Activated CD4-positive, CD25-positive, alpha-beta regulatory T cell (primary cell): Measurements from ENCODE around the gene PARN.
"Not testable (repeated sequence)": the region's sequence is repeated elsewhere in the genome, so short reads cannot be mapped to it uniquely, and the experiment has no call there.

Experiments used
- DNase-seq, 4 experiments: peaks; one replicate each; lab custom pipeline; 2025; lab: John Stamatoyannopoulos, UW

The PARN gene

GRCh38 chr16:14437426-14437825 is 192.6 kb downstream of the PARN start:
- DNase-seq = no peak

GRCh38 chr16:14436401-14436955 is 193.6 kb downstream of the PARN start:
- no peak for DNase-seq

- DNase-seq = no peak
Measured at GRCh38 chr16:14434860-14435259, 195.2 kb downstream of the PARN start.

- not testable (repeated sequence) for DNase-seq
Measured at GRCh38 chr16:14428971-14429637, 201.0 kb downstream of the PARN start.

- DNase-seq = no peak
Measured at GRCh38 chr16:14428043-14428442, 202.0 kb downstream of the PARN start.

DNA sequence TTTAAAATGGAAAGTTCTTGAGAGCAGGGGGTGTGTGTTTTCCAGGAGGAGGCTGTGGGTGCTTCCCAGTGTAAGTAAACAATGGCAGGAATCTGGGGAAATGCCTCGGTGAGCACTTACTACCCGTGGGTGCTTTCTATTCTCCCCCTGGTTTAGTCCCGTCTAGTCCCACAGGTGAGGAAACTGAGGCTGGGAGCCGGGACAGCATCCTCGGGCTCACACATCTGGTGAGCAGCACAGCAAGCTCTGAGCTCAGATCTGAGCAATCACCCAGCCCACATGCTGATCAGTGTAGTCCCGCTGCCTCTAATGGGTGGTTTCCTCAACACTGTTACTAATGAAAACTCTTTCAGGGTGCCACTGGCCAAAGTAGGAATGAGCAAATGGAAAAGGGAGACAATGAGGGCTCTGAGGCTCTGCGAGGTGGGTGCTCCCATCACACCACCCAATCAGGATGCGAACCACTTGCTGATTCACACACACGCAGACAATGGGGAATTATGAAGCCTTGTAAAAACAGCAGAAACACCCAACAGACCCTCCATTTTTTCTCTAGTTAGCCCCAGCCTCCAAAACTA is 202.6 kb downstream of the PARN start:
- no peak for DNase-seq

- no peak for DNase-seq
Measured at GRCh38 chr16:14424595-14424994, 205.5 kb downstream of the PARN start.

- DNase-seq = no peak
Measured at GRCh38 chr16:14423344-14423743, 206.7 kb downstream of the PARN start.

DNA sequence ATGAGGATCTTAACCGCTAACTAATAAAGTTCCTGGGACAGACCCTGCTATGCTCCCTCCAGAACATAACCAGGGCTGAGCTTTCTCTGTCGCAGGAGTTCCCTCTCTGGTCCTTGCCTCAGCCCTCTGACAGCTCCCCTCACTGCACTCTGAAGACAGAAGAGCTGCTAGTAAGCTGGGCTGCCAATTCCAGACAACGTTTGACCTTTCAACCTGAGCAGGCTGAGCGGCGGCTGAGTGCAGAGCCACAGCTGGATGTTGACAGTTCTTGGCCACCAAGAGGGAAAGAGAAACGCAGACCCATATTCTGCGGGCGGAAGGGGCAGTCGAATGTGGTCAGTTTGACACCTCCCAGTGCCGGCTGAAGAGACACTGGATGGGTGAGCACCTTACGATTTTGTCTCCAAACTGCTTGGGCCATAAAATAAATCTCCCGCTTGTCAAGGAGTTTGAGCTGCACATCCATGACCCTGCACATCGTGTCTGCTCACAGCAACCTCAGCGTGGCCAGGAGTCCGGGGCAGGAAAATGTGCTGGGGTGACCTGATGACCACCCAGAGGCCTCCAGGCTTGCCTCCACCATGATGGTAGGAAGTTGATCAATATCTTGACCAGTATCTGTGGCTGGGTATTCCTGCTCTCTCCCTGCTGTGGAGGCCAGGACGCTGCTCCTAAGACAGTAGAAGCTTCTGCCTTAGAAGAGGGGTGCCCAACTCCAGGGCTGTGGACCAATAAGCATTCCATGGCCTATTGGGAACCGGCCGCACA is 209.2 kb downstream of the PARN start:
- no peak for DNase-seq

GRCh38 chr16:14420243-14420642 is 209.8 kb downstream of the PARN start:
- not testable (repeated sequence) for DNase-seq

DNA sequence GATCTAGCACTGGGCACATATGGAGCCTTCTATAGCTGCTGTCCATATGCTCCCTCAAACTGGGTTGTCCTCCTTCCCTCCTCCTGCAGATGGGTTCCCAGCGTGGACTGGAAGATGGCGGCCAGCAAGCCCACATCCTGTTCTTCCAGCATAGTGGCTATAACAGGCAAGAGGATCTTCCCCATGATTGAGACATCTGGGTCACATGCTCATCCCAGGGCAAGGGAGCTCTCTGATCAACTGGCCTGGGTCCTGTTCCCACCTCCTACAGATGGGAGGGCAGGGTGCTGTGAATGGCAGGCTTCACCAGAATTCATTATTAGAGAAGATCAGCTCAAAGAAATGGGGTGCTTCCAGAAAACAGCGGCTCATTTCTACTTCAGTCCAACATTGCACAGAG is 210.2 kb downstream of the PARN start:
- no peak for DNase-seq

GRCh38 chr16:14418795-14419225 is 211.2 kb downstream of the PARN start:
- DNase-seq = no peak

DNA sequence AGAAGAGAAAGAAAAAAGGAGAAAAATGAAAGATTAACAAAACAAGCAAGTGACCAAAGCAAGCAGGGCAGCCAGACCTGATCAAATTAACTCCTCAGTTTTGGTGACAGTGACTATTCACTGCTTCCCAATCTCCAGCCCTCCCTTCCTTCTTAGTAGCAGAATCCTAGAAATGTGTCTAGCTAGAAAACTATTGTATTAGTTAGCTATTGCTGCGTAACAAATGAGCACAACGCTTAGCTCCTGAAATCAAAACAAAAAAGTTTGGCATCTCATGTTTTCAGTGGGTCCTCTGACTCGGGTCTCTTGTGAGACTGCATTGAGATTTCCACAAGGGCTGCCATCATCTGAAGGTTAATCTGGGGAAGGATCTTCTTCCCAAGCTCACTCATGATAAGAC is 213.9 kb downstream of the PARN start:
- no peak for DNase-seq

GRCh38 chr16:14415291-14415690 is 214.8 kb downstream of the PARN start:
- no peak for DNase-seq

- DNase-seq = no peak
Measured at GRCh38 chr16:14409563-14409962, 220.5 kb downstream of the PARN start.

- no peak for DNase-seq
Measured at GRCh38 chr16:14407786-14408399, 222.2 kb downstream of the PARN start.

DNA sequence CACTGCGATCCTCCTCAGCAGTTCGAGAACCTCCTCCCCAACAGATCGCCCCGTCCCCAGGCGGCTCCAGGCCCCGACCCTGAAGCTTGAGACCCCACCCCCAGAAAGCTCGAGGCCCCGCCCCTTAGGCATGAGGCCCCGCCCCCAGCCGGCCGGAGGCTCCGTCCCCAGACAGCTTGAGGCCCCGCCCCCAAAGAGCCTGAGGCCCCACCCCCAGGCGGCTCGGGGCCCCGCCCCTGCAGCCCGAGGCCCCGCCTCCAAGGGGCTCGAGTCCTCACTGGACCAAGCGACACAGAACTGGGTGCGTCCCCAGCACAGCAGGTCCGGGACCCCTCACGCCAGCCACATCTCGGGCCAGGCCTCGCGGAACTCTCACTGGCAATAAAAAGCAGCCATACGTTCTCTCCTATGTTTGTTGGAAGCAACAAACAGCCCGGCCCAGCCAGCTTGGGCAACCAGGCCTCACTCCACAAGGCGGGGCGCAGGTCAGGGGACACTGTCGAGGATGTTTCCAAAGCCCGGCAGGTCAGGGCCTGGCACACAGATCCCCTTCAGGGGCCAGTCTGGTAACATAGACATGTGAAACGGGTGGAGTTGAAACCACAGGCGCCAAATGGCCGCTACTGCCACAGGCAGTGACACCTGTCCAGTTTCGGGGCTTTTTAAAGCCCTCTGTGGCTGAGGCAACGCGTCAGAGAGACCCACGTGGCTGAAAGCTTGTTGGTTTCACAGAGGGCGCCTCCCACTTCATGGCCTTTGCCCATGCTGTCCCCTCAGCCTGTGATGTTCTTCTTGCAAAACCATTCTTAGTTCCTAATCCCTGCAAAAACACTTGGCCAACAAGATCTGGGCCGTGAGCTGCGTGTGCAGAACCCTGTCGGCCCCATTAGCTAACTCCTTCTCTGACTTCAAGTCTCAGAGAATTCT is 224.2 kb downstream of the PARN start:
- no peak for DNase-seq

DNA sequence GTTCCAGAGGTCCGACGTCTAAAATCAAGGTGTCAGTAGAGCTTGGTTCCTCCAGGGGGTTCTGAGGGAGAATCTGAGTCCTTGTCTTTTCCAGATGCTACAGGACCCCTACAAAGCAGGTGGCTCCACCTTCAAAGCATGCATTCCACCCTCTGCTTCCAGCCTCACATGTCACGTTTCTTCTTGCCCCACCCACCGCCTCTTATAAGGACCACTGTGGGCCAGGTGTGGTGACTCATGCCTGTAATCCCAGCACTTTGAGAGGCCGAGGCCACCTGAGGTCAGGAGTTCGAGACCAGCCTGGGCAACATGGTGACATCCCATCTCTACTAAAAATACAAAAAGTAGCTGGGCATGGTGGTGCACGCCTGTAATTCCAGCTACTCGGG is 227.1 kb downstream of the PARN start:
- not testable (repeated sequence) for DNase-seq

- not testable (repeated sequence) for DNase-seq
Measured at GRCh38 chr16:14402114-14403000, 227.7 kb downstream of the PARN start.

GRCh38 chr16:14401711-14402061 is 228.4 kb downstream of the PARN start:
- not testable (repeated sequence) for DNase-seq
